ENCODE measurements around the gene ITPR1.

- TF ChIP-seq POLR2A (IDR thresholded peaks at IDR 0.05) (no peak), CTCF (IDR thresholded peaks at IDR 0.05) (no peak), EP300 (IDR thresholded peaks at IDR 0.05) (no peak)
Observed at GRCh38 chr3:4835616-4836043, 342.5 kb downstream of the ITPR1 start.
